Islet precursor cell (in vitro differentiated cells): ENCODE results near the gene MANBA.
A peak's percentile ranks its signal among the peaks of the same experiment; 100 is the strongest.
"Not testable (repeated sequence)": the region's sequence is repeated elsewhere in the genome, so short reads cannot be mapped to it uniquely, and the experiment has no call there.

Experiments
- DNase-seq: peaks from one replicate; pipeline ENCODE4 v3.0.0-alpha.2; 2018

Gene MANBA

GRCh38 chr4:102619021-102619420 lies 141.7 kb downstream of the MANBA start:
- not testable (repeated sequence) for DNase-seq

- DNase-seq = no peak
Observed at GRCh38 chr4:102616636-102617035, 144.1 kb downstream of the MANBA start.

GRCh38 chr4:102614801-102615200 lies 146.0 kb downstream of the MANBA start:
- DNase-seq = peak; percentile 60

GRCh38 chr4:102612824-102613366 lies 147.9 kb downstream of the MANBA start:
- DNase-seq = no peak

DNA sequence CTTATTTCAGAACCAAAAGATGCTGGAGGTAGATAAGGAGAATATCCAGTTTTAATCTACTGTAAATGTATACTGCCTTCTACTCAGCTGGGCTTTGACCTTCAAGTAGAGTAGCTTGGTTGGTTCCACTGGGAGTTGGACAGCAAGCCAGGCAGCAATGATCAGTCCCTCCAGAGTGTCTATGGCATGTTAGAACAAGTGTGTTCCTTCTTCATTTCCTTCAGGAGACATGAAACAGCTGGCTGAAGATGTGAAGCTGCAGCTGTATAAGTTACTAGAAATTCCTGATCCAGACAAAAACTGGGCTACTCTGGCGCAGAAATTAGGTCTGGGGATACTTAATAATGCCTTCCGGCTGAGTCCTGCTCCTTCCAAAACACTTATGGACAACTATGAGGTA lies 148.6 kb downstream of the MANBA start:
- DNase-seq = no peak

DNA sequence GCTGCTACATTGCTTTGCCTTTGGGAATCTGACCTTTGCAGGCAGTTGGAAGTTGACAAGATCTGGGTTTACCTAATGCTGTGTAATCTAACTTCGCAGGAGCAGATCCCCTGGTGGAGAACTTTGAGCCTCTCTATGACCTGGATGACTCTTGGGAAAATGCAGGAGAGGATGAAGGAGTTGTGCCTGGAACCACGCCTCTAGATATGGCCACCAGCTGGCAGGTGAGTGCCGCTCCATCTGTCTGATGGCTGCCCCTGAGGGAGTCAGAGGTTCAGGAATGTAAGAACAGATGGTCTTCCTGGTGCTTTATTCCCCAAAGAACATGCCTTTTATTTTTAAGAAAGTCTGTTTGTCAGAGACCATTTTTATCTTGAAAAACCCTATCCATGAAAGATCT lies 150.3 kb downstream of the MANBA start:
- DNase-seq = no peak

GRCh38 chr4:102610007-102610406 lies 150.8 kb downstream of the MANBA start:
- no peak for DNase-seq

DNA sequence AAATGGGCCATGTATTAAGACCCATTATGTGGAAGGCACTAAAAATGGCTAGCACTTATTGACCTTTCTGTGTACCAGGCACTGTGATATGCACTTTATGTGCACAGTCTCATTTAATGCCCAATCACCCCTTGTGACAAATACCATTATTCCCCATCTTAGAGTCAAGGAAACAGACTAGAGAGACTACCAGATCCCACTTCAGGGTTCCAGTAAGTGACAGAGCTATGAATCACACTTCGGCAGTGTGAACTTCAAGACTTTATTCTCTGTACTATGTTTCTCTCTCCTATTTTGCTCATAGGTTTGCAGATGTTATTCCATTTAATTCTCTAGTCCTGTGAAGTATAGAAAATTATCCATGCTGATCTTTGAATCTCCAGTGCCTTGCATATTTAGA lies 152.6 kb downstream of the MANBA start:
- DNase-seq = no peak

GRCh38 chr4:102606846-102607450 lies 153.8 kb downstream of the MANBA start:
- no peak for DNase-seq

- no peak for DNase-seq
Observed at GRCh38 chr4:102606261-102606660, 154.5 kb downstream of the MANBA start.

DNA sequence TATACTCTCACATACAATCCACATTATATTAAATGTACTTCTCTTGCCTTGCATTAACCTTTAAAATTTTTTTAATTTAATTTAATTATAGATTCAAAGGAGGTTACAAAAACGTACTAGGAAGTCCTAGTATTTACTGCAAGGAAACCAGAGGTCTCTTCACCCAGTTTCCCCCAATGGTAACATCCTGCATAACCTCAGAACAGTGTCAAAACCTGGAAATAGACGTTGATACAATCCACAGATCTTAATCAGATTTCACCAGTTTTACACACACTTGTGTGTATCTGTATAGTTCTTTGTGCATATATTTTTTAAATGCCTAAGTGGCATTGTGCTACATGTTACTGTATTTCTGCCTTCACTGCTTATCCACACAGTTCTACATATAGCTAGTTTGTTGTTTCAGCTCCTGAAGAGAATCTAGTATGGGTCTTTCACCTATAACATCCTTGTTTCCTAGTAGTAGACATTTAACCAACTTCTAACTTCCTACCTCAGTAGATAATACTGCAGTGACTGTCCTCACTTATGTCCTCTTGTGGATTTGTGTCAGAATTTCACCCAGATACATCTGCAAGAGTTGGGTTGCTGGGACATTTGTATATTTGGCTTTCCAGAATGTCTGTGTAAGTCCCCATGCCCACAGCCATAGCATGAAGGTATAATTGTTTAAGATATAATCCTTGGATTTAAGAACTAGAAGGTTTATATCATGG lies 156.4 kb downstream of the MANBA start:
- DNase-seq = no peak

- no peak for DNase-seq
Observed at GRCh38 chr4:102601586-102602227, 159.1 kb downstream of the MANBA start.

- no peak for DNase-seq
Observed at GRCh38 chr4:102600689-102601088, 160.1 kb downstream of the MANBA start.

DNA sequence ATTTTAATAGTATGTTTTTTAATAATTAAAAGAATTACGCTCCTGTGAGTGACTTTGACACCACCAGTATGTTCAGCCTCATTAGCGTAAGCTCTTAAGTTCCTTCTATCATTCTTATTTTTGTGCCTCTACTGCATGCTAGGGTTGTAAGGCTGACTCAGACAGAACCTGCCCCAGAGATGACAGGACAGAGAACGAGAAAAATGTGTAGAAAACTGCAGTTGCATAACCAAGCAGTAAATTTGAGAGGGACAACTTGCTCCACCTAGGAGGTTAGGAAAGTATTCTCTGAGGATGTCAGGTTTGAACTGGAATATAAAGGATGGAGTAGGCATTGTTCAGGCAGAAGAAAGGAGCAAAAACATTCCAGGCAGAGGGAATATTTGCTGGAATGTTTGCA lies 160.9 kb downstream of the MANBA start:
- no peak for DNase-seq

DNA sequence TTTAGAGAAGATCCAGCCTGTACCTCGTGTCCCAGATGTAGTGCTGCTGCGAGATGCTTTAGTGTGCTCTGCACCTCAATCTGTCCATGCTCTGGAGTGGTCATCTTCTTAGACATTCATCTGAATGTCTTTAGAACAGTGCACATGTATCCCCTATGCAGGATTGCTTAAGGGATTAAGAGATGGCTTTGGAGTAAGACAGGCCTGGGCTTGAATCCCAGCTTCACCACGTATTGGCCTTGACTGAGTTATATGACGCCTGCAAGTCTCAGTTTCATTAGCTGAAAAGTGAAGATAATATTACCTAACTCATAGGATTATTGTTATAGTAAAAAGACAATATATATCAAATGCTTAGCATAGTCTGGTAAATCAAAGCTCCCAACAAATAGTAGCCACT lies 161.3 kb downstream of the MANBA start:
- no peak for DNase-seq

DNA sequence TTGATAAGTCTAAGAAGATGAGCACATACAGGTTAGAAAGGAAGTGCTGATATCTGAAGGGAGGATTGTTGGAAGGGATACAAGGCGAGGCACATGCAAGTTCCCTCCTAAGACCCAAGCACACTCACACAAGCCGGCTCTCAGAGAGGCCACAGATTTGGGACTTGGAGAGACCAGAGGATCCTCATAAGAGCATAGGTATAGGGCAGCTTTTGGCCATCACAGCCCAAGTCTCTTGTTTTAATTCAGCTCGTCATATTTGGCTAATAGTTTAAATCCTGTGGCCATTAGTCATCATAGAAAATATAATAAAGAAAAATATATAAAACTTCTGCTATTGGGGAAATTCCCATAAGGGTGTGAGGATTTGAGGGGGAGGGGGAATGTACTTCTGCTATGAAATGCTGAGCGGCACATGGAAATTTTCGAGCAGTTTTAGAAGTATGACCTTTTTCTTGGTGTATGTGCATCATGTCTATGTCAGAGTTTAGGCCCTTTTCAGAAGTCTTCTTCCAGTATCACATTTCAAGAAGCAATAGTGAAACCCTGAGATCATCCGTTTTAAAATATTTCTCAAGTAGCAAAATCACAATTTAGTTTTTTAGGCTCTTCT lies 161.9 kb downstream of the MANBA start:
- no peak for DNase-seq

DNA sequence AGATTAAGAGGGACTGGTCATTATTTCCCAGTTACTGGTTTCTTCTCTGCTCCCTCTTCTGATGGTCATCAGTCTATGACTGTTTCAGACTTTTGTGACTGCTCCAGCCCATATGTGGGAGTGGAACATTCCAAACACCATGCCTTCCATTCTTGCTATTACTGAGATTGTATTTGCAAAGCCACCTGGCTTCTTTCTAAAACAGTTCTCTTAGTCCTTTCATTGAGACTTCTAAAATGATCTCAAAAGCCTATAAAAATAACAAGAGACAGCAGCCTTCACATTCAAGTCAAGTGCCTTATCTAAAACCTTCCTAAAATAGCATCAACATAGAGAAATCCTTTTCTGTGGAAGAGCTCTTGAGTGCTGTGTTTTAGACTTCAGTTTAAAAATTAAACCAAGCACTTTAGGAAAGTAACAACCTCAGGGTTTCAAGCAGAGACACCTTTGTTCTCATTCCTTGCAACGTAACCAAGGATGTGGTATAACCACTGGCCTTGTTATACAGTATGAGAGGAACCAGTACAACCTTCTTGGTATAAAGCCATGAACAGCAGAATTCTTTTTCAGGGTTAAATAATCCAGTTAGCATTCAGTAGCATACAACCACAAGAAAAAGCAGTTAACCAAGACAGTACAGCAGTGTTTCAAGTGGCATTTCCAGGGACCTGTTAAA lies 162.5 kb downstream of the MANBA start:
- DNase-seq = no peak

GRCh38 chr4:102596532-102596931 lies 164.2 kb downstream of the MANBA start:
- DNase-seq = no peak

- DNase-seq = no peak
Observed at GRCh38 chr4:102594000-102594399, 166.8 kb downstream of the MANBA start.

GRCh38 chr4:102593147-102593546 lies 167.6 kb downstream of the MANBA start:
- no peak for DNase-seq

GRCh38 chr4:102592256-102592655 lies 168.5 kb downstream of the MANBA start:
- DNase-seq = no peak

GRCh38 chr4:102589743-102590142 lies 171.0 kb downstream of the MANBA start:
- no peak for DNase-seq

GRCh38 chr4:102586644-102587021 lies 174.1 kb downstream of the MANBA start:
- DNase-seq = no peak
